ENCODE measurements around the gene PKNOX2. TPM values are rescaled to one million over a fixed set of nuclear protein-coding genes. Genes with fewer than 3 reads are reported as not detected.
A peak's percentile ranks its signal among the peaks of the same experiment; 100 is the strongest.

Gene PKNOX2
- total and polyA plus RNA-seq, 9 of the 15 experiments (the other 6 are each of a cell fraction or from before 2014, with no cell fraction given): not detected

DNA sequence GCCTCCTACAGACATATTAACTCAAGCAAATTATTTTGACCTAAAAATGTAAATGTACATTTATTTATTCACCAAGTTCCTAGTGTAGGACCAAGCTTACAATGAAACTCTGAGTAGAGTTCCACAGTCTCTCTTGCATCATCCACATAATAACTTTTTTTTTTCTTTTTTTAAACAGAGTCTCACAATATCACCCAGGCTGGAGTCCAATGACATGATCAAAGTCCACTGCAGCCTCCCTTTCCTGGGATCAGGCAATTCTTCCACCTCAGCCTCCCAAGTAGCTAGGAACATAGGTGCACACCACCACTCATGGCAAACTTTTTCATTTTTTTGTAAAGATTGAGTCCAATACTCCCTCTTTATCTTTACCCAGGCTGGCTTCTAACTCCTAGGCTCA lies 303.5 kb downstream of the PKNOX2 start:
- CTCF ChIA-PET (ENCODE audit: low intra/inter-chr PET ratio): interaction anchor here (0.6 kb wide), 1 partner anchor 72 kb away, joined by 5 read pairs; no protein-coding TSS in a partner anchor

More for the DNA sequence above, 303.5 kb downstream of the PKNOX2 start:
- Histone ChIP-seq H3K36me3 (ENCODE audit: control insufficient read depth, insufficient read depth, low read length) (no peaks in the 10 kb centered on the region), H3K79me2 (ENCODE audit: control insufficient read depth, insufficient read depth, low read length) (no peaks in the 10 kb centered on the region), H3K9ac (ENCODE audit: insufficient read depth in 1 of 2, low read depth in 2 of 2, low read length in 2 of 2) (no peak overlapping the region), H3K27me3 (ENCODE audit: control insufficient read depth in 2 of 2, insufficient read depth in 2 of 2, low read length in 2 of 2) (no peaks in the 10 kb centered on the region), H2AFZ (ENCODE audit: low read depth, low read length) (no peak overlapping the region), H3K27ac (ENCODE audit: extremely low read depth, low read depth, low read length) (no peak overlapping the region), H3K4me3 (no peak overlapping the region), H3K9me1 (ENCODE audit: control insufficient read depth, insufficient read depth, low read length) (no peaks in the 10 kb centered on the region), H3K4me1 (replicated peaks in 1 of 2; ENCODE audit: control insufficient read depth in 2 of 2, insufficient read depth in 2 of 2, low read length in 2 of 2) (peaks cover 0 to 4% of the 10 kb centered on the region in 2 experiments; a peak in 3 of 5 replicates), H4K20me1 (replicated peaks; ENCODE audit: control insufficient read depth, insufficient read depth, low read length) (no peaks in the 10 kb centered on the region), H3K4me2 (ENCODE audit: insufficient read depth, low read length) (no peak overlapping the region), H3K9me3 (replicated peaks; ENCODE audit: control insufficient read depth, insufficient read depth, low read depth, low read length) (no peaks in the 10 kb centered on the region)
- no peak for FAIRE-seq
- in situ Hi-C loops (cut with MboI): no loop called here
- BruUV-seq (replicated peaks): no TSS peak
- TF ChIP-seq U2AF1 (optimal IDR thresholded peaks at IDR 0.05; ENCODE audit: low read depth, low read length) (no peak), ZNF175 (CRISPR knock-in tag; IDR thresholded peaks at IDR 0.05; ENCODE audit: low read depth) (no peak)
- TF ChIP-seq, protein P1, sequence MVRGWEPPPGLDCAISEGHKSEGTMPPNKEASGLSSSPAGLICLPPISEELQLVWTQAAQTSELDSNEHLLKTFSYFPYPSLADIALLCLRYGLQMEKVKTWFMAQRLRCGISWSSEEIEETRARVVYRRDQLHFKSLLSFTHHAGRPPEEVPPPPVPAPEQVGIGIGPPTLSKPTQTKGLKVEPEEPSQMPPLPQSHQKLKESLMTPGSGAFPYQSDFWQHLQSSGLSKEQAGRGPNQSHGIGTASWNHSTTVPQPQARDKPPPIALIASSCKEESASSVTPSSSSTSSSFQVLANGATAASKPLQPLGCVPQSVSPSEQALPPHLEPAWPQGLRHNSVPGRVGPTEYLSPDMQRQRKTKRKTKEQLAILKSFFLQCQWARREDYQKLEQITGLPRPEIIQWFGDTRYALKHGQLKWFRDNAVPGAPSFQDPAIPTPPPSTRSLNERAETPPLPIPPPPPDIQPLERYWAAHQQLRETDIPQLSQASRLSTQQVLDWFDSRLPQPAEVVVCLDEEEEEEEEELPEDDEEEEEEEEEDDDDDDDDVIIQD (CRISPR knock-in tag; IDR thresholded peaks at IDR 0.05): no peak
- TF ChIP-seq, protein P2, sequence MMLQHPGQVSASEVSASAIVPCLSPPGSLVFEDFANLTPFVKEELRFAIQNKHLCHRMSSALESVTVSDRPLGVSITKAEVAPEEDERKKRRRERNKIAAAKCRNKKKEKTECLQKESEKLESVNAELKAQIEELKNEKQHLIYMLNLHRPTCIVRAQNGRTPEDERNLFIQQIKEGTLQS (IDR thresholded peaks at IDR 0.05): peak; percentile 28; the same call in 1 of the 2 replicates
- TF ChIP-seq, protein P2 (CRISPR knock-in tag; conservative IDR thresholded peaks at IDR 0.05): no peak
- intact Hi-C loops (cut with micrococcal nuclease): no loop called here
- no peak for DNase-seq (ENCODE audit: extremely low read depth in 1 of 4, low spot score in 3 of 4)
- no peak for ATAC-seq
- POLR2A ChIA-PET: interaction anchor here (0.6 to 0.8 kb wide), 2 partner anchors 27 to 88 kb away, joined by 3 to 4 read pairs; no protein-coding TSS in a partner anchor
